CD4-positive, alpha-beta T cell (primary cell): ENCODE data around the gene STRADB. TPM values are rescaled to one million over a fixed set of nuclear protein-coding genes. Genes with fewer than 3 reads are reported as not detected.
"Not testable (repeated sequence)": the region's sequence is repeated elsewhere in the genome, so short reads cannot be mapped to it uniquely, and the experiment has no call there.

Experiments
- ATAC-seq: fragments of 200-7000 bp; cut with Tn5 transposase; one replicate; pipeline ENCODE4 v1.10.0; 2022; ENCODE audit warnings: mild to moderate bottlenecking; ENCODE audit not compliant: poor library complexity
- CTCF ChIA-PET: fragments of 350-600 bp; sonication (Branson Sonifier 250); formaldehyde crosslinking; loops from one replicate; lab custom pipeline; 2021; ENCODE audit warnings: antibody characterized with exemption, inconsistent platforms; lab: Charles Lee
- POLR2A ChIA-PET: fragments of 350-600 bp; sonication (Branson Sonifier 250); formaldehyde crosslinking; loops from one replicate; lab custom pipeline; 2021; ENCODE audit warnings: antibody characterized with exemption, inconsistent platforms; lab: Charles Lee
- DNase-seq, 14 experiments: peaks; one replicate each; pipeline ENCODE4 v3.0.0-alpha.2; 2013 to 2020; ENCODE audit warnings: mixed read lengths in 2 of 14
- H3K27ac ChIP-seq, 2 donors: one replicate each; pipeline versions ENCODE4 v1.5.1 to v1.7.0; 2013; ENCODE audit warnings: low read length in 2 of 2, low read depth in 1 of 2, mild to moderate bottlenecking in 1 of 2
- H3K27me3 ChIP-seq, 2 experiments: 1 replicate in 1 of 2; 2 replicates in 1 of 2; pipeline versions ENCODE4 v1.6.1 to v1.7.0; 2013; ENCODE audit warnings: low read length in 2 of 2, control low read depth in 1 of 2, mild to moderate bottlenecking in 1 of 2, moderate library complexity in 1 of 2; ENCODE audit not compliant: insufficient read depth in 2 of 2, control insufficient read depth in 1 of 2
- H3K36me3 ChIP-seq: one replicate; pipeline ENCODE4 v1.6.1; 2013; ENCODE audit warnings: low read length, control low read depth; ENCODE audit not compliant: insufficient read depth
- H3K4me1 ChIP-seq: one replicate; pipeline ENCODE4 v1.6.1; 2013; ENCODE audit warnings: low read length, control low read depth; ENCODE audit not compliant: insufficient read depth
- H3K4me3 ChIP-seq: one replicate; pipeline ENCODE4 v1.5.1; 2013; ENCODE audit warnings: mild to moderate bottlenecking, low read length, moderate library complexity
- H3K9me3 ChIP-seq, 2 experiments: 1 replicate in 1 of 2; 2 replicates in 1 of 2; pipeline versions ENCODE4 v1.6.1 to v1.7.0; 2013; ENCODE audit warnings: low read length in 2 of 2, mild to moderate bottlenecking in 2 of 2, control low read depth in 1 of 2, moderate library complexity in 1 of 2; ENCODE audit not compliant: control insufficient read depth in 1 of 2, insufficient read depth in 1 of 2
- H3K27ac Mint-ChIP-seq: one replicate; pipeline ENCODE4 v1.8.0; 2020; ENCODE audit warnings: mixed read lengths
- H3K27me3 Mint-ChIP-seq: one replicate; pipeline ENCODE4 v1.8.0; 2021; ENCODE audit warnings: mixed read lengths
- H3K36me3 Mint-ChIP-seq: one replicate; pipeline ENCODE4 v1.8.0; 2021; ENCODE audit warnings: low read depth, mixed read lengths
- H3K4me1 Mint-ChIP-seq: one replicate; pipeline ENCODE4 v1.8.0; 2021; ENCODE audit warnings: low read depth, mixed read lengths
- H3K4me3 Mint-ChIP-seq: one replicate; pipeline ENCODE4 v1.8.0; 2020; ENCODE audit warnings: mild to moderate bottlenecking, mixed read lengths
- H3K9me3 Mint-ChIP-seq: one replicate; pipeline ENCODE4 v1.8.0; 2020; ENCODE audit warnings: mixed read lengths
- CTCF ChIP-seq: fragments of 200-600 bp; IDR thresholded peaks from one replicate; pipeline ENCODE4 v1.8.0; 2022; ENCODE audit warnings: antibody characterized with exemption, mild to moderate bottlenecking
- intact Hi-C, 2 experiments: fragments of 100-400 bp; cut with DNase I in 1 of 2; cut with micrococcal nuclease in 1 of 2; formaldehyde crosslinking; loops; one replicate each; pipeline versions ENCODE4 v1.15.1 to v1.9.0; 2023 to 2025; cut with DNase I, micrococcal nuclease
- total RNA-seq, 174 experiments: library from RNA in 2 of 174; stranded (reverse) in 2 of 174; gene quantifications; one replicate each; pipeline ENCODE4 v1.2.3 and lab custom pipeline; 2021 to 2026

Gene STRADB
- total RNA-seq, 2 experiments from 2014 or later = 4.2 to 5.6 TPM

GRCh38 chr2:201433394-201433995, 18.0 kb upstream of the STRADB start:
- TF ChIP-seq CTCF = no peak
- Mint-ChIP-seq H3K36me3 (peaks cover 7% of the 10 kb centered on the region), H3K4me3 (no peak overlapping the region), H3K9me3 (no peaks in the 10 kb centered on the region), H3K27me3 (no peaks in the 10 kb centered on the region), H3K4me1 (peaks cover 82% of the 10 kb centered on the region), H3K27ac (peak overlapping the region; percentile 88)
- CTCF ChIA-PET = interaction anchor here (1.8 to 5.2 kb wide), 2 partner anchors 9 to 14 kb away, joined by 6 to 28 read pairs; no protein-coding TSS in a partner anchor
- Histone ChIP-seq H3K4me3 (no peak overlapping the region), H3K9me3 (no peaks in the 10 kb centered on the region), H3K36me3 (no peaks in the 10 kb centered on the region), H3K27ac (peak overlapping the region in 1 of 2 donors; percentile 46), H3K4me1 (peaks cover 25% of the 10 kb centered on the region), H3K27me3 (no peaks in the 10 kb centered on the region)
- POLR2A ChIA-PET = interaction anchor here (0.6 to 5.0 kb wide), 4 partner anchors 13 to 19 kb away, joined by 3 to 48 read pairs (median 7); partner anchors contain the start of genes STRADB and TRAK2
- ATAC-seq (no peak), DNase-seq (peak in 2 of 14 experiments; percentile 19 to 51)
- intact Hi-C loops = loop anchor here (2.0 to 10.0 kb wide), 2 partner anchors 17 to 941 kb away; partner anchors contain the start of genes BMPR2 (in 1 of the 2), STRADB (in 1 of the 2) and TRAK2 (in 1 of the 2)

DNA sequence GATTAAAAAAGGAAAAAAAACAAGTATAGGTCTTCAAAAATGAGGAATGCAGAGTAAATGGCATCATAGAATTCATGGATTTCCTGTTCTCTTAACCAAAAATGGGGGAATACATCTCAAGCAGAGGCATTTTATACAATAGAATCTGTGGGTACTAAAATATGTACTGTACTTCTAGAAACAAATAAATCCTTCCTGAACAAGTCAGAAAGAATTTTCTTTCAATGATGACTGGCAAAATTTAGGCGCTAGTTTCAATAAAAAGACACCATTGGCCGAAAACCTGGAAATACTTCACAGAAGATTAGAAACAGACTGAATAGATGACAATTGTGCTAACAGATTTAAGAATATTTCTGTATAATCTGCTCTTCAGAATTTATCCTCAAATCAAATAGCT, 15.4 kb upstream of the STRADB start:
- CTCF ChIA-PET = no interaction called here
- Mint-ChIP-seq H3K9me3 (no peaks in the 10 kb centered on the region), H3K27ac (peak overlapping the region; percentile 61), H3K27me3 (no peaks in the 10 kb centered on the region), H3K4me1 (peaks cover 92% of the 10 kb centered on the region), H3K36me3 (peaks cover 11% of the 10 kb centered on the region), H3K4me3 (no peak overlapping the region)
- DNase-seq (no peak), ATAC-seq (no peak)
- Histone ChIP-seq H3K36me3 (no peaks in the 10 kb centered on the region), H3K27me3 (no peaks in the 10 kb centered on the region), H3K4me1 (peaks cover 25% of the 10 kb centered on the region), H3K27ac (no peak overlapping the region), H3K4me3 (no peak overlapping the region), H3K9me3 (no peaks in the 10 kb centered on the region)
- no peak for TF ChIP-seq CTCF
- POLR2A ChIA-PET = no interaction called here
- intact Hi-C loops = loop anchor here in 1 of 2 experiments (10.0 kb wide), 1 partner anchor 939 kb away; the partner anchor contains the start of gene BMPR2

DNA sequence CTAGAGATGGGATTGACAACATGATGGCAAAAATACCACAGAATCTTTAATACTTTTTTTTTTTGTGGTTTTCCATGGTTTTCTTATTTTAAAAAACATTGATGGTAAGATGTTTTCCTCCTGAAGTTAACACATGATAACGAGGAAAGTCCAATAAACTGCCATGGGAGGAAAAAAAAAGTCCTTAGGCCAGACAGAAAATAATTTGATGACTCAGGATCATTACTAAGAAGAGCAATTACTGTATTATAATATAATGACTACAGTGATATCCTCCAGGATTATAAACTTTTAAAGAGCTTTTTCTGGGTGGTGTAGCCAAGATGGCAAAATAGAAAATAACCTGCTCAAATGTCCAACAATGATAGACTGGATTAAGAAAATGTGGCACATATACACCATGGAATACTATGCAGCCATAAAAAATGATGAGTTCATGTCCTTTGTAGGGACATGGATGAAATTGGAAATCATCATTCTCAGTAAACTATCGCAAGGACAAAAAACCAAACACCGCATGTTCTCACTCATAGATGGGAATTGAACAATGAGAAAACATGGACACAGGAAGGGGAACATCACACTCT, 12.1 kb upstream of the STRADB start:
- intact Hi-C loops = loop anchor here in 1 of 2 experiments (10.0 kb wide), 1 partner anchor 935 kb away; the partner anchor contains the start of gene BMPR2
- not testable (repeated sequence) for H3K4me3 Mint-ChIP-seq, H3K27ac Mint-ChIP-seq

More for the DNA sequence above, 12.1 kb upstream of the STRADB start:
- H3K4me1 ChIP-seq, H3K9me3 ChIP-seq, H3K4me3 ChIP-seq, H3K27me3 ChIP-seq, H3K36me3 Mint-ChIP-seq, H3K9me3 Mint-ChIP-seq, CTCF ChIA-PET, H3K27ac ChIP-seq, DNase-seq, H3K27me3 Mint-ChIP-seq, ATAC-seq, H3K36me3 ChIP-seq: not testable (repeated sequence)
- peaks cover 63% of the 10 kb centered on the region for H3K4me1 Mint-ChIP-seq
- POLR2A ChIA-PET = interaction anchor here (0.6 to 2.5 kb wide), 2 partner anchors 12 to 78 kb away, joined by 3 to 12 read pairs; partner anchors contain the start of genes STRADB and TRAK2
